Limb (tissue), 2 donors: ENCODE measurements around the gene CD1D.
"Not testable (repeated sequence)": the region's sequence is repeated elsewhere in the genome, so short reads cannot be mapped to it uniquely, and the experiment has no call there.

Source experiments
- DNase-seq, 2 donors: peaks; one replicate each; pipeline ENCODE4 v3.0.0-alpha.2; 2016; ENCODE audit errors: extremely low spot score in 2 of 2

Gene CD1D

GRCh38 chr1:158176399-158176798, 4.3 kb upstream of the CD1D start:
- no peak for DNase-seq

DNA sequence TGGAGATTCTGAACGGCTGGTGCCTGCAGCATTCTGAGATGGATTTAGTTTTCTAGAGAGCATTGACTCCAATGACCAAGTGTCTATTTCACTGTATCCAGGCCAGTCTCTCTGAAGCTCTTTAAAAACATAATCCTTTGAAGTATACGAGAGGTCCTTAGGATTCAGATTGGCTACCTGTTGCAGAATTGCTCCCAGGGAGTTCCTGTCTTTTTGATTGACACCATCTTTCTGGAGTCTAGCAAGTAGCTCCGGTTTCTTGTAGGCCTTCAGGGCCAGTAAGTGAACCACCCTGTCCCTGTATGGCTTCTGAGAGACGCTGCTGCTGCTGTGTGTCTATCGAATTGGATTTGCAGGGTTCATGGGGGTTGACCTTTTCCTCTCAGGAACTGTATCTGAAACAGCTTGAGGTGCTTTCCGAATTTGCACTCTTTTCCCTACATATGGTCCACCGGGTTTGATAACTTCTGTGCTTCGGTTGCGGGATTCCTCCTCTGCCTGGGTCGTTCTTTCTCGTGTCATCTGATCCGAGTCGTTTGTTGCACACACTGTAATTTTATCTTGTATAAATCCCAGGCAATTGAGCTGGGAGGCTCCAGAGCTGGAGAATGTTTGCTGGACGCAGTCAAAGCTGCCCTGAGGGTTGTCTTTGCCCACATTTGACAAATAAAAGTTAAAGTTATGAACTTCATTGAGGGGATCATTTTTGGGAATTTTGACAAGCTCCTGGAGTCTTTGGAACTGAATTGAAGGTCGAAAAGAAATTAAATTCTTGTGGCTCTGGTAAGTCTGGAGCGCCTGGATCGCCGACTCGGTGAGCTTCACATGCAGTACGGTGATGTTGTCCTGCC, 3.6 kb upstream of the CD1D start:
- not testable (repeated sequence) for DNase-seq

GRCh38 chr1:158177700-158178450, 2.8 kb upstream of the CD1D start:
- DNase-seq, result peak; percentile 59 to 83

DNA sequence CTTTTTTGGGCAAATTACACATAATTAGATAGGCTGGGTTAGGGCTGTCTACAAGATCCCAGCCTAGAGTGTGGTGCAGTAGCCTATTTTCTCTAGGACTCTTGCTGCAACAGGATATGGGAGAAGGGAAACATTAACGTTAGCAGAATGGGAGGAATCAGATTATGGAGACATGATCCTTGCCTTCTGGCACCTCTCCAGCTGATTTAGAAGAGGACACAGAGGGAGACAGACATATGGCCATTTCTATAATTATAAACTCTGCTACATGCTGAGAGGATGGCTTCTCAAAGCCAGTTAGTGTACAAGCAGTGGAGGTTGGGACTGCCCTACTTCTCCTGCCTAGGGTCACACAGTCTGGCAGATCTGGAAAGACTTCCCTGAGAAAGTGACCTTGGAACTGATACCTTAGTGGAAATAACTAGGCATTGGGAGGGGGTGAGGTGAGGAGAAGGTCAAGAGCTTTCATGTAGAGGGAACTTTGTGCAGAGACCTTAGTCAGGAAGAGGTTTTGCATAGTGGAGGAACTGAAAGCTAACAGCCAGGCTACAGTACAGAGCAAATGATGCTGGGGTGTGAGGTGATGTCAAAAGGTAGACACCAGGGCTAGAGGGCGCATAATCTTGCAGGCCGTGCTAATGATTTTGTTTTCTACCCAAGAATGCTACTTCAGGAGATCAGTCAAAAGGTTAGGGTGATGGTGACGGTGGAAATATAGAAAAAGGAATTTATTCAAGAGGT, 1.2 kb upstream of the CD1D start:
- no peak for DNase-seq

- no peak for DNase-seq
Observed at GRCh38 chr1:158181577-158181922, 855 bp downstream of the CD1D start.

GRCh38 chr1:158185770-158186169, 5.1 kb downstream of the CD1D start:
- no peak for DNase-seq

- no peak for DNase-seq
Observed at GRCh38 chr1:158186180-158186579, 5.5 kb downstream of the CD1D start.

DNA sequence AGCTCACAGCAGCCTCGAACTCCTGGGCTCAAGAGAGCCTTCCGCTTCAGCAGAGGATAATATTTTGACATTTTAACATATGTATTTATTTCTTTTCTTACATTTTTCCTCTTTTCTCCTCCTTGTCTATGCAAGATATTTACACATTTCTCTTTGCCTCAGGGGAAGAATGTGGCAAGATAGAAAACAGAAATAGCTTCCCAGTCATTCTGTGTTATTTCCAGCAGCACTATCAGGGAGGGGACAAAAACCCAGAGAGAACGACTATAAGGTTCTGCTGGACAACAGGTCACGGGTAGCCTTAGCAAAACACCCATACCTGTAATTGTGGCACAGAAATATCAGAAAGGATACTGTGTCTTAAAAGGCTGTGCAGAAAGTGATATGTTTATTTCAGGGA, 7.9 kb downstream of the CD1D start:
- DNase-seq, result no peak

DNA sequence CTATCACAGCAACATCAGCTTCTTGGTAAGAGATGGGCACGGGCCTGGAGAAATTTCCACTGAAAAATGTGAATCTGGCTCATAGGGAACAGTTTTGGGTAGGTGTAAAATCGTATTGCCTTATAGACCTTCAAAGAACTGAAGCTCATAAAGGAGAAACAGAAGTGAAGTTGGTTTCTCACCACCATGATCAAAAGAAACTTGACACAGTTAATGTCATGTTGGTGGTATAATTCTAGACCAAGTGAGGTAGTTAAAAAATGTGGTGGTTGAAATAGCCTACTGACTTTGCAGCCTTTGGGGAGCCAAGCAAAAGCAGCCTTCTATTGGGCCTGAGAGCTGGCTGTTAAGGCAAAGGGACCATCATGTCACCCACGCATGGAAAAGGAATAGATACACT, 8.9 kb downstream of the CD1D start:
- no peak for DNase-seq

DNA sequence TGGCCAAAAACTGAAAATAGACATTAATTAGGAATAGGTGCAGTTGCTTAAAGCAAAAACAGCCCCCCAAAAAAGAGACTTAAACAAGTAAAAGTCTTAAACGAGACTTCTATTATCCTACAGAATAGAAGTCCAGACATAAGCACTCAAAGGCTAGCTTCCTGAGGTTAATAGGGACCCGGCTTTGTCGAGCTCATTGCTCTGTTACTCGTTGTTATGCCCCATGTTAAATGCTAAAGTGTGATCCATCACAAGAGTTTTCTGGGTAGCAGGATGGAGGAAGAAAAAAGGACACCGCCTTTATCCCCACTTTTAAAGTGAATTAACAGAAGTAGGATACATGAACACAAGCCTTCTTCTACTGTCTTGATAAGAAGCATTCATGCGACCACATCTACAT, 10.6 kb downstream of the CD1D start:
- no peak for DNase-seq

DNA sequence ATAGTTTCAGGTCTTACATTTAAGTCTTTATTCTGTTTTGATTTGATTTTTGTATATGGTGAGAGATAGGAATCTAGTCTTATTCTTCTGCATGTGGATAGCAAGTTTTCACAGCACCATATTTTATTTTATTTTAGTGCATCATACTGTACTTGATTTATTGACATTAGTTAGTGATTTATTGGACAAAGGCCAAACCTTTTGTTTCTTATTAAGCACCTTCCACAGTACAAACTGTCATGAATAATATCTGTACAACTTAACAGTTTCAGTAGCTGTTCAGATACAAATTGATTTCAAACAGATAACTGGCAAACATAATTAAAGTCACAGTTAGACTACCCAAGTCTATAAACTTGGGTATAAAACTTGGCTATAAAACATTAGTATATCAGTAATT, 15.8 kb downstream of the CD1D start:
- DNase-seq, result no peak

DNA sequence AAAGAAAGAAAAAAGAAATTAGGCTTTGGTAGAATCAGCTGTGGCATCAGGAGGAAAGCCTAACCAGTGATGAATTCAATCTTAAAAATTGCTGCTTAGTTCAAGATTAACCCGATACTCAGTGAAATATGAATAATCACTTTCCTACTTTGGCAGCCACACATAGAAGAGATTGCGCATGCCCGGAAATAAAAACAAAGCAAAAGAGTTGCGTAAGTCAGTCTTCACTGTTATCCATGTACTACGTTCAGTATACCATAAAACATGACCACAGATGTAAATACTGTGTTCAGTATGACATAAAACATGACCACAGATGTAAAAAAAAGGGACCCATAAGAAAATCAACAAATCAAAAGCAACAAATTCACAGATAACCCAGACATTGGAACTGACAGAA, 19.2 kb downstream of the CD1D start:
- no peak for DNase-seq

GRCh38 chr1:158200527-158200926, 19.8 kb downstream of the CD1D start:
- DNase-seq, result no peak

- DNase-seq, result peak in 1 of 2 donors; percentile 84
Observed at GRCh38 chr1:158203693-158204457, 23.2 kb downstream of the CD1D start.

DNA sequence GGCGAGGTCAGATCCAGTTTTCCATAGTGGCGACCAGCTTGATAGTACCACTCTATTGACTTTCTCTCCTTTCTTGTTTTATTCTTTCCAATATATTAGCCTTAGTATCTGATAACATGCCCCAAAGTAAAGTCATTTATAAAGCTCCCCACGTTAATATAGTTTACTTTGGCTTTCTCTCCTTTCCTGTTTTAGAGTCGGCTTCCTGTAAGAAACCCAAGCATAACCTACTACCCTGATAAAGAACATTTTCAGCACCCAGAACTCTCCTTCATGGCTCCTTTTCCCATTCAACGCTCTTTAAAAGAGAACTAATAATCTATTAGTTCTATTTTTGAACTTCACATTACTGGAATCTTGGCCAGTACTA, 23.7 kb downstream of the CD1D start:
- no peak for DNase-seq

DNA sequence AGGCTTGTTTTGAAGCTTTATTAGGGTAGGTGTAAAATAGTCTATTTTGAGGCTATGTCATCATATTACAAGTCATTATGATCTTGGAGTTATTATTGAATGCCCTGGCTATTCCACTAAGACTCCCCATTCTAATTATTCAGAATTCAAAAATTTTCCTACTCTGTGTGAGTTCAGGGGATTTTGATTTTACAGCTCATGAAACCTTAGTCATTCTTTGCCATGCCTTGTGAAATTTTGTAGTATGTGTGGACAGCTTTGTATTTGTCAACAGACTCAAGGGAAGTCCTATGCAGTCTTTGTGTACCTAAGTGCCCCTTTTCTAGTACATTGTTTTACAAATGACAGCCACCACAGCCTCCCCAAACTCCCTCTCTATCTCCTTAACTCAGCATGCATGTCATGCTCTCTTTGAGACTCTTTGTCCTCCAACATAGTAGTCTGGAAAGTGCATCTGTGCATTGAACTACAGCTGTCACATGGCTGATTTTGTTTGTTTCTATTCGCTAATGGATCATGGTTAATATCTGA, 28.0 kb downstream of the CD1D start:
- DNase-seq, result no peak

- no peak for DNase-seq
Observed at GRCh38 chr1:158212320-158212719, 31.6 kb downstream of the CD1D start.

- not testable (repeated sequence) for DNase-seq
Observed at GRCh38 chr1:158223445-158223844, 42.8 kb downstream of the CD1D start.

- DNase-seq, result no peak
Observed at GRCh38 chr1:158227904-158228623, 47.4 kb downstream of the CD1D start.
